ENCODE data around the gene THOC6. TPM values are rescaled to one million over a fixed set of nuclear protein-coding genes. Genes with fewer than 3 reads are reported as not detected.

Gene THOC6
- total RNA-seq, 6 experiments from 2014 or later: 7.7 to 15.7 (median 9.7) TPM

DNA sequence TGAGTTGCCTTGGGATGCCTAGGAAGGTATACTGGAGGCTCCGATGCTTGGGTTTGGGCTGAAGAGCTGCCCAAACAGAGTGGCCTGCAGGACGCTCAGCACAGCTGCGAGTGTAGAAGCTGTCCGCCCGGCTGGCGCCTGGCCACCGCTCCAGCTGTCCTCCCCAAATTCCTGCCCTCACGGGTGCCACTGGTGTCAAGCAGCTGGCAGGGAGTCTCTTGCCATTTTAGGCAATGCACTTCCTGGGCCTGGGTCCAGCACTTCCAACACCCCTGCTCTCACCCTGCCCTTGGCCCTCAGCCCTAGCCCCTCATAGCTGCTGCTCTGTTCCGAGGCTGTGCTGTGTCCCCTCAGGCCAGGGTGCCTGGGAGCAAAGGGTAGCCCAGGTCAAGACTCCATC is 38.4 kb upstream of the THOC6 start:
- Histone ChIP-seq H3K27ac (no peak overlapping the region), H3K4me3 (no peak overlapping the region), H3K36me3 (no peaks in the 10 kb centered on the region), H3K9me3 (no peaks in the 10 kb centered on the region), H3K27me3 (no peaks in the 10 kb centered on the region), H3K4me1 (peaks cover 0 to 25% (median 5%) of the 10 kb centered on the region in 4 donors)
- peak in 2 of 4 donors; percentile 26 to 27 for ATAC-seq
- no CpG with 5 or more reads among the region's 9 CpGs for WGBS (ENCODE audit: insufficient coverage, low coverage, low lambda C conversion rate, missing lambda C conversion rate)
- peak in 2 of 3 donors; percentile 57 to 62 for DNase-seq
- intact Hi-C loops (cut with DNase I): no loop called here
- no peak for TF ChIP-seq POLR2A (IDR thresholded peaks at IDR 0.05)
- TF ChIP-seq, protein P1, sequence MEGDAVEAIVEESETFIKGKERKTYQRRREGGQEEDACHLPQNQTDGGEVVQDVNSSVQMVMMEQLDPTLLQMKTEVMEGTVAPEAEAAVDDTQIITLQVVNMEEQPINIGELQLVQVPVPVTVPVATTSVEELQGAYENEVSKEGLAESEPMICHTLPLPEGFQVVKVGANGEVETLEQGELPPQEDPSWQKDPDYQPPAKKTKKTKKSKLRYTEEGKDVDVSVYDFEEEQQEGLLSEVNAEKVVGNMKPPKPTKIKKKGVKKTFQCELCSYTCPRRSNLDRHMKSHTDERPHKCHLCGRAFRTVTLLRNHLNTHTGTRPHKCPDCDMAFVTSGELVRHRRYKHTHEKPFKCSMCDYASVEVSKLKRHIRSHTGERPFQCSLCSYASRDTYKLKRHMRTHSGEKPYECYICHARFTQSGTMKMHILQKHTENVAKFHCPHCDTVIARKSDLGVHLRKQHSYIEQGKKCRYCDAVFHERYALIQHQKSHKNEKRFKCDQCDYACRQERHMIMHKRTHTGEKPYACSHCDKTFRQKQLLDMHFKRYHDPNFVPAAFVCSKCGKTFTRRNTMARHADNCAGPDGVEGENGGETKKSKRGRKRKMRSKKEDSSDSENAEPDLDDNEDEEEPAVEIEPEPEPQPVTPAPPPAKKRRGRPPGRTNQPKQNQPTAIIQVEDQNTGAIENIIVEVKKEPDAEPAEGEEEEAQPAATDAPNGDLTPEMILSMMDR (IDR thresholded peaks at IDR 0.05): no peak

DNA sequence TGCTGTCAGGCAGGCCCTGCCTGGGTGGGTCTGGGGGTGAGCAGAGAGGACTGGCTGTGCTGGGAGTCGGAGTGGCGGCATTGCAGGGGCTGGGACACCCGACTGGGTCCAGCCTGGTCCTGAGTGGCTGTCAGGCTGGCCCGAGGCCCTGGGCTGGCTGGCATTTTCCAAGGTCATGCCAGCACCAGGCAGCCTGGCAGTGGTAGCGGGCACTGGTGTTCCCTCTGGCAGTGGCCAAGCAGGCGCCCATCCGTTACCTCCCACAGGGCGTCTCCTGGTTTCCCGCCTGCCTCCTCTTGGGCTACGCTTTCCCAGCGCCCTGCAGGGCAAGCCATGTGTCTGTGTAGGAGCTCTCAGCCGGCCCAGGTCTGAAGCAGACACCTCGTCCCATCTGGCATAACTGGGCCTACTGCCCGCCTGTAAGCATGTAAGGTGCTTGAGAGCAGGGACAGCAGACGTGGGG is 37.9 kb upstream of the THOC6 start:
- Histone ChIP-seq H3K36me3 (no peaks in the 10 kb centered on the region), H3K27me3 (no peaks in the 10 kb centered on the region), H3K4me1 (peaks cover 0 to 24% (median 3%) of the 10 kb centered on the region in 4 donors), H3K27ac (no peak overlapping the region), H3K9me3 (no peaks in the 10 kb centered on the region), H3K4me3 (no peak overlapping the region)
- DNase-seq: peak; percentile 58 to 80 (median 73)
- TF ChIP-seq, protein P1 (IDR thresholded peaks at IDR 0.05): no peak
- TF ChIP-seq POLR2A (IDR thresholded peaks at IDR 0.05): no peak
- 70% methylated on average over 2 of the region's 15 CpGs for WGBS (ENCODE audit: insufficient coverage, low coverage, low lambda C conversion rate, missing lambda C conversion rate)
- peak; percentile 65 to 78 (median 69) for ATAC-seq
- intact Hi-C loops (cut with DNase I): no loop called here

DNA sequence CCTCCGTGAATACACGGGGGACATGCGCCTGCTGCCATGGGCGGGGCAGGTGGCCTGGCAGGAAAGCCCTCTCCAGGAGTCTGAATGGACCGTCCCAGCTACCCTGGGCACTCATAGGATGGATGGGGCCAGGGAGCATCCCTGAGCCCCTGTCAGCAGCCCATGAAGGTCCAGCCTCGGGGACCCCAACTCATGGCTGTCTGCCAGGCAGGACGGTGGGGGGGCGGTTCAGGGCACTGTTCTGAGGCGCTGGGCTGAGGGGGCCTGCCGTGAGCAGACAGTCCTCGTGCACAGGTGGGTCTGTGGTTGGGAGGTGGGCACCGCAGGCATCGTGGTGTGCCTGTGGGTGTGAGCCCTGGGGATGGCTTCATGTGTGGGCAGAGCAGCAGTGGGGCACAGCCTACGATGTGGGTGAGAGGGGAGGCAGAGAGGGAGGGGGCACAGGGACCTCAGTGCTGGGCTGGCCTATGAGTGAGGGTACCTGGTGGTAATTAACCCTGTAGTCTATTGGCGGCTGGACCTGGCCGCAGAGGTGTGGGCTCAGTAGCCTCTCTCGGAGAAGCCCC is 37.1 kb upstream of the THOC6 start:
- no peak for TF ChIP-seq POLR2A (IDR thresholded peaks at IDR 0.05)
- TF ChIP-seq, protein P1 (IDR thresholded peaks at IDR 0.05): no peak
- no peak overlapping the region for H3K4me3 ChIP-seq
- DNase-seq: no peak
- ATAC-seq: no peak
- H3K36me3 ChIP-seq: no peaks in the 10 kb centered on the region
- H3K9me3 ChIP-seq: no peaks in the 10 kb centered on the region
- intact Hi-C loops (cut with DNase I): no loop called here
- 71% methylated on average over 5 of the region's 17 CpGs for WGBS (ENCODE audit: insufficient coverage, low coverage, low lambda C conversion rate, missing lambda C conversion rate)
- no peaks in the 10 kb centered on the region for H3K27me3 ChIP-seq
- H3K4me1 ChIP-seq: peaks cover 0 to 21% (median 3%) of the 10 kb centered on the region in 4 donors
- no peak overlapping the region for H3K27ac ChIP-seq

DNA sequence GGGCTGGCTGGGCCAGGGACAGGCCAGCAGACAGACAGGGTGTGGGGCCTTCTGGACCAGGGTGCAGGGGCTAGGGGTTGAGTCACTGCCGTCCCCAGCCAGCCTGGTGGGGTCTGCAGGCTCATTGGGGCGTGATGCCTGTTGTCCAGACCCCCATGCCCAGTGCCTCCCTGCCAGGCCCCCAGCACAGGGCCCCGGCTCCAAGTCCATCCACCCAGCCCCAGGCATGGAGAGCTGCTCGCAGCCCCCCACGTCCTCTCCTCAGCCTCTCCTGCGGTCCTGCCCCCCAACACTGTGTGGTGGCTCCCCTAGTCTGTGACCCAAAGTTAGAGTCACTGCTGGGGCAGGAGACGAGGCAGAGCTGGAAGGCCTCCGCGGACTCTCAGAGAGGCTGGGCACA is 36.5 kb upstream of the THOC6 start:
- no peaks in the 10 kb centered on the region for H3K36me3 ChIP-seq
- DNase-seq: no peak
- no CpG with 5 or more reads among the region's 9 CpGs for WGBS (ENCODE audit: insufficient coverage, low coverage, low lambda C conversion rate, missing lambda C conversion rate)
- H3K27me3 ChIP-seq: no peaks in the 10 kb centered on the region
- TF ChIP-seq, protein P1 (IDR thresholded peaks at IDR 0.05): no peak
- TF ChIP-seq POLR2A (IDR thresholded peaks at IDR 0.05): no peak
- H3K9me3 ChIP-seq: no peaks in the 10 kb centered on the region
- H3K4me3 ChIP-seq: no peak overlapping the region
- peaks cover 0 to 21% (median 3%) of the 10 kb centered on the region in 4 donors for H3K4me1 ChIP-seq
- intact Hi-C loops (cut with DNase I): no loop called here
- ATAC-seq: no peak
- H3K27ac ChIP-seq: no peak overlapping the region
